ENCODE measurements around the gene SPAG8.

The SPAG8 gene

GRCh38 chr9:35812025-35812602, at the start of gene SPAG8:
TSS of gene SPAG8 (minus strand) at chr9:35812262. CDS start at chr9:35812147, 115 bp downstream.
- peak; percentile 84 for DNase-seq (ENCODE audit: extremely low spot score)
- TF ChIP-seq ARNT (IDR thresholded peaks at IDR 0.05): no peak
- no peak for TF ChIP-seq ZNF384 (IDR thresholded peaks at IDR 0.05)
- no peak for TF ChIP-seq L3MBTL2 (conservative IDR thresholded peaks at IDR 0.05)
- no peak for TF ChIP-seq LEF1 (IDR thresholded peaks at IDR 0.05; ENCODE audit: borderline replicate concordance)
- POLR2A ChIA-PET: interaction anchor here (0.9 to 1.4 kb wide), 2 partner anchors 62 to 80 kb away, joined by 3 to 4 read pairs; partner anchors contain the start of genes CREB3, RGP1 and TLN1
- CTCF ChIA-PET: interaction anchor here (1.5 to 2.1 kb wide), 2 partner anchors 14 to 22 kb away, joined by 5 to 6 read pairs; no protein-coding TSS in a partner anchor

- no peak for DNase-seq (ENCODE audit: extremely low spot score)
- ChIA-PET CTCF (no interaction called here), POLR2A (no interaction called here)
- TF ChIP-seq NFRKB (IDR thresholded peaks at IDR 0.05) (no peak), LEF1 (IDR thresholded peaks at IDR 0.05; ENCODE audit: borderline replicate concordance) (no peak), BHLHE40 (IDR thresholded peaks at IDR 0.05; ENCODE audit: borderline replicate concordance) (no peak), TARDBP (IDR thresholded peaks at IDR 0.05) (no peak), L3MBTL2 (conservative IDR thresholded peaks at IDR 0.05) (no peak), ZNF384 (IDR thresholded peaks at IDR 0.05) (no peak), ELF4 (IDR thresholded peaks at IDR 0.05) (no peak), HDGF (IDR thresholded peaks at IDR 0.05; ENCODE audit: borderline replicate concordance) (no peak), FOXK2 (IDR thresholded peaks at IDR 0.05) (no peak), ARNT (IDR thresholded peaks at IDR 0.05) (no peak), PKNOX1 (IDR thresholded peaks at IDR 0.05) (no peak), FOXA1 (IDR thresholded peaks at IDR 0.05) (no peak), CTBP1 (IDR thresholded peaks at IDR 0.05; ENCODE audit: borderline replicate concordance) (no peak), SP1 (IDR thresholded peaks at IDR 0.05) (no peak), SUZ12 (IDR thresholded peaks at IDR 0.05) (no peak), FOXM1 (IDR thresholded peaks at IDR 0.05; ENCODE audit: borderline replicate concordance) (no peak)
These were observed 49.3 kb upstream of the SPAG8 start for GRCh38 chr9:35861161-35861897.

- POLR2A ChIA-PET: no interaction called here
- CTCF ChIA-PET: no interaction called here
- TF ChIP-seq ARNT (IDR thresholded peaks at IDR 0.05) (no peak), CTBP1 (IDR thresholded peaks at IDR 0.05; ENCODE audit: borderline replicate concordance) (no peak), PKNOX1 (IDR thresholded peaks at IDR 0.05) (no peak), HDGF (IDR thresholded peaks at IDR 0.05; ENCODE audit: borderline replicate concordance) (no peak), BHLHE40 (IDR thresholded peaks at IDR 0.05; ENCODE audit: borderline replicate concordance) (no peak), ELF4 (IDR thresholded peaks at IDR 0.05) (no peak)
- no peak for DNase-seq (ENCODE audit: extremely low spot score)
These were observed 47.9 kb upstream of the SPAG8 start for GRCh38 chr9:35859990-35860339.

GRCh38 chr9:35859310-35859989, 47.4 kb upstream of the SPAG8 start:
- ChIA-PET CTCF (no interaction called here), POLR2A (no interaction called here)
- DNase-seq (ENCODE audit: extremely low spot score): no peak
- no peak for TF ChIP-seq SUZ12 (IDR thresholded peaks at IDR 0.05)
- no peak for TF ChIP-seq FOXM1 (IDR thresholded peaks at IDR 0.05; ENCODE audit: borderline replicate concordance)
- no peak for TF ChIP-seq HDGF (IDR thresholded peaks at IDR 0.05; ENCODE audit: borderline replicate concordance)
- no peak for TF ChIP-seq FOXK2 (IDR thresholded peaks at IDR 0.05)
- TF ChIP-seq L3MBTL2 (conservative IDR thresholded peaks at IDR 0.05): no peak
- TF ChIP-seq LEF1 (IDR thresholded peaks at IDR 0.05; ENCODE audit: borderline replicate concordance): no peak
- TF ChIP-seq NFRKB (IDR thresholded peaks at IDR 0.05): no peak
- no peak for TF ChIP-seq BHLHE40 (IDR thresholded peaks at IDR 0.05; ENCODE audit: borderline replicate concordance)
- no peak for TF ChIP-seq ZNF384 (IDR thresholded peaks at IDR 0.05)
- no peak for TF ChIP-seq FOXA1 (IDR thresholded peaks at IDR 0.05)
- no peak for TF ChIP-seq ARNT (IDR thresholded peaks at IDR 0.05)
- TF ChIP-seq CTBP1 (IDR thresholded peaks at IDR 0.05; ENCODE audit: borderline replicate concordance): no peak
- no peak for TF ChIP-seq TARDBP (IDR thresholded peaks at IDR 0.05)

GRCh38 chr9:35858458-35858857, 46.4 kb upstream of the SPAG8 start:
- no peak for DNase-seq (ENCODE audit: extremely low spot score)
- ChIA-PET POLR2A (no interaction called here), CTCF (no interaction called here)
- TF ChIP-seq BHLHE40 (IDR thresholded peaks at IDR 0.05; ENCODE audit: borderline replicate concordance) (no peak), FOXM1 (IDR thresholded peaks at IDR 0.05; ENCODE audit: borderline replicate concordance) (no peak), TARDBP (IDR thresholded peaks at IDR 0.05) (no peak), HDGF (IDR thresholded peaks at IDR 0.05; ENCODE audit: borderline replicate concordance) (no peak), CTBP1 (IDR thresholded peaks at IDR 0.05; ENCODE audit: borderline replicate concordance) (no peak), ARNT (IDR thresholded peaks at IDR 0.05) (no peak), SP1 (IDR thresholded peaks at IDR 0.05) (no peak), LEF1 (IDR thresholded peaks at IDR 0.05; ENCODE audit: borderline replicate concordance) (no peak), FOXA1 (IDR thresholded peaks at IDR 0.05) (no peak)

- POLR2A ChIA-PET: no interaction called here
- CTCF ChIA-PET: interaction anchor here (0.6 kb wide), 1 partner anchor 11 kb away, joined by 4 read pairs; no protein-coding TSS in a partner anchor
- no peak for DNase-seq (ENCODE audit: extremely low spot score)
- TF ChIP-seq ARNT (IDR thresholded peaks at IDR 0.05) (no peak), SUZ12 (IDR thresholded peaks at IDR 0.05) (no peak), FOXM1 (IDR thresholded peaks at IDR 0.05; ENCODE audit: borderline replicate concordance) (no peak), FOXA1 (IDR thresholded peaks at IDR 0.05) (no peak), LEF1 (IDR thresholded peaks at IDR 0.05; ENCODE audit: borderline replicate concordance) (no peak), TARDBP (IDR thresholded peaks at IDR 0.05) (no peak), ELF4 (IDR thresholded peaks at IDR 0.05) (no peak), FOXK2 (IDR thresholded peaks at IDR 0.05) (no peak), BHLHE40 (IDR thresholded peaks at IDR 0.05; ENCODE audit: borderline replicate concordance) (no peak), ZNF384 (IDR thresholded peaks at IDR 0.05) (no peak), HDGF (IDR thresholded peaks at IDR 0.05; ENCODE audit: borderline replicate concordance) (no peak), SP1 (IDR thresholded peaks at IDR 0.05) (no peak), CTBP1 (IDR thresholded peaks at IDR 0.05; ENCODE audit: borderline replicate concordance) (no peak), L3MBTL2 (conservative IDR thresholded peaks at IDR 0.05) (no peak), NFRKB (IDR thresholded peaks at IDR 0.05) (no peak), PKNOX1 (IDR thresholded peaks at IDR 0.05) (no peak)
These were observed 44.8 kb upstream of the SPAG8 start for GRCh38 chr9:35856882-35857281.

Data from HEK293T (cell line).